Right renal cortex interstitium (tissue), 3 donors: ENCODE measurements around the gene TRIM26. TPM values are rescaled to one million over a fixed set of nuclear protein-coding genes. Genes with fewer than 3 reads are reported as not detected.
"Not testable (repeated sequence)": the region's sequence is repeated elsewhere in the genome, so short reads cannot be mapped to it uniquely, and the experiment has no call there.

Experiments used
- DNase-seq, 3 donors: peaks; one replicate each; pipeline ENCODE4 v3.0.0-alpha.2; 2013; ENCODE audit warnings: low read depth in 3 of 3, low spot score in 2 of 3
- polyA plus RNA-seq, 3 donors: library from polyadenylated mRNA; unstranded; fragments of 120-200 nt; gene quantifications; one replicate each; pipeline ENCODE4 v1.2.1, GENCODE V29; 2013; ENCODE audit not compliant: insufficient read length in 3 of 3

The TRIM26 gene
- polyA plus RNA-seq, 3 donors, result 33.3 to 36.5 (median 35.3) TPM

DNA sequence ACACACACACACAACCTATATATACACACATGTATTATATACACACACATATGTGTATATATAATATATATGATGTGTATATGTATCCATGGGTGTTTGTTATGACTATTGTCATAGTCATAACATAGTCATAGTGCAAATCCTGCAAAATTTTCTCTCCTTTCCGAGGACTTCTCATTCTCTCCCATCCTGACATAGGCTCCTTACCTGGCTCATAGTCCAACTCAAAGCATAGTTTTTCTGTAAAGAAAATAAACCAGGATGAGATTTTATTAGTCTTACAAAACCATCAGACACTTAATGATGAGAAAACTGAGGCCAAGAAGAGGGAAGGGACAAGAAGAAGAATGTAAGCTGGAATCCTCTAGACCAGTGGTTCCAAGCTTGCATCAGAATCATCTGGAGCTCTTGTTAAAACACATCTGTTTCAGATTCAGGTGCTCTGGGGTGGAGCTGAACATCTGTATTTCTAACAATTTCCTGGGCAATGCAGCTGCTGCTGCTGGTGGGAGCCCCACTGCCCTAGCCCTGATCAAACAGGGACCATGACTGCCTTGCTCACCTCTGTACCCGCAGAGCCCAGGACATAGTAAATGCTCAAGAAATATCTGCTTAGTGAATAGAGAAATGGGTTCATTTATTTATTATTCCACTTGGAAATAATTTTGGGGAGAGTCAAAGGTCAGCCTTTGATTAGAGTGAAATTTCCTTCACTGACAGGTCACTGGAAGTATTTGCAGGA lies 57.5 kb downstream of the TRIM26 start:
- no peak for DNase-seq

GRCh38 chr6:30154709-30155519 lies 58.3 kb downstream of the TRIM26 start:
- DNase-seq, result no peak

DNA sequence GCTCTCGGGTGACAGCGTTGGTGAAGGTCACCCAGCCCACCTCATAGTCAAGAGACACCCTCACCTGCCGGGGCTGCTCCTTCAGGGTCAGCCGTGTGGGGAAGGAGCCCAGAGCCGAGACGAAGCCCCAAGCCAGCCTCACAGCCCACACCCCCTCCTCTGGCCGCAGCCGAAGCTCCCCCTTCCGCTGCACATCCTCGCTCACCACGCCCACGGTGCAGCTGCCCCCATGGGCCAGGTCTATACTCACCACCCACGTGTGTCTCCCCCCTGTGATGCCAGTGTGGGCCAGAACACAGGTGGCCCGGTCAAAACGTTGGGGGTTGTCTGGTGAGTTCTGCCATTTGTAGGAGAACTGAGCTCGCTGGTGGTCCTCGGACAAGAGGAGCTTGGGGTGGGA lies 59.1 kb downstream of the TRIM26 start:
- DNase-seq, result no peak

GRCh38 chr6:30152910-30153610 lies 60.1 kb downstream of the TRIM26 start:
- no peak for DNase-seq

GRCh38 chr6:30152016-30152673 lies 61.1 kb downstream of the TRIM26 start:
- DNase-seq, result no peak

- no peak for DNase-seq
Measured at GRCh38 chr6:30151580-30151979, 61.6 kb downstream of the TRIM26 start.

DNA sequence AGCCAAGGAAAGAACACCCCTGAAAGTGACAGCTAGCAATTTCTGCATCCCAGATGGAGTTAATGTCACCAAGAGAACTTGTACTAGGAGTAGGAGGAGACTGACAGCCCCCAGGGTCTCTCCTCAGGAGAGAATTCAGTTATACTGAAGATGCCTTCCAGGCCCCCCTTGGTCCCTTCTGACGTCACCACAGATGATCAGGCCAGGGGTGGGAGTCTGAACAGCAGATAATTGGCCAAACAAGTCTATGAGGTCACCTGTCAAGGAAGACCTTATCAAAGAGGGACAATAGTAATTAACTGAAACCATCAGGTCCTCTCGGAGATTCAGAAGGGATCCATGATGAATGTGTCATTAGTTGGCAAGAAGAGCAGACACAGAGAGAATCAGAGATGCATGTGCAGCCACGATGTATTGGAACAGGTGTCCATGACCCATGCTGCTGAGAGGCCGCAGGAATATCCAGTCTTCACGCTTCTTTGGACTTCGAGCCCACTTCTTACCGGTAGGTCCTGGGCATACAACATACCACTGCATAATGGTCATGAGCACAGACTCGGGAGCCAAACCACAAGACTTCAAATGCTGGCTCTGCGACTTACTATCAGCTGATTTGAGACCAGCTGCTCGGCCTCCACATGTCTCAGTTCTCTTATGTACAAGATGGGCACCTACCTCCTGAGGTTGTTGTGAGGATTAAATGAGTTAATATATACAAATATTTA lies 62.4 kb downstream of the TRIM26 start:
- DNase-seq, result no peak

GRCh38 chr6:30149858-30150550 lies 63.2 kb downstream of the TRIM26 start:
- no peak for DNase-seq

- no peak for DNase-seq
Measured at GRCh38 chr6:30149234-30149633, 64.0 kb downstream of the TRIM26 start.

- DNase-seq, result no peak
Measured at GRCh38 chr6:30147096-30147495, 66.1 kb downstream of the TRIM26 start.

- DNase-seq, result no peak
Measured at GRCh38 chr6:30145818-30146217, 67.4 kb downstream of the TRIM26 start.

DNA sequence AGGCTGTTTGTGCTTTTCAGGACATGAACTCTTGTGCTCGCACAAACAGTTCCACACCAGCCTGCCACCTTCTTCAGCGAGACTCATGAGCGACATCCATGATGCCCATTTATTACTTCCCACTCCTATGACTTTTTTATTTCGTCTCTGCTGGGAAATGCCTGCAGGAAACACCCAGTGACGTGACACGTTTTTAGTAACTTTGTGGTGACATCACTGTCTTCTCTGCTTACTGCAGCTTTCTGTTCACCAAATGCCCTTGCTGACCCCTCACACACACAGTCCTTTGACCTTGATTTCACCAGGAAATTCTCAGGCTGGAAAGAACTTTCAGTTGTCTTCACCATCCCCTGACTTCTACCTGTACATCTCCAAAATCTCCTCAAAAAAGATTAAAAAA lies 68.4 kb downstream of the TRIM26 start:
- no peak for DNase-seq

- DNase-seq, result no peak
Measured at GRCh38 chr6:30143780-30144179, 69.4 kb downstream of the TRIM26 start.

DNA sequence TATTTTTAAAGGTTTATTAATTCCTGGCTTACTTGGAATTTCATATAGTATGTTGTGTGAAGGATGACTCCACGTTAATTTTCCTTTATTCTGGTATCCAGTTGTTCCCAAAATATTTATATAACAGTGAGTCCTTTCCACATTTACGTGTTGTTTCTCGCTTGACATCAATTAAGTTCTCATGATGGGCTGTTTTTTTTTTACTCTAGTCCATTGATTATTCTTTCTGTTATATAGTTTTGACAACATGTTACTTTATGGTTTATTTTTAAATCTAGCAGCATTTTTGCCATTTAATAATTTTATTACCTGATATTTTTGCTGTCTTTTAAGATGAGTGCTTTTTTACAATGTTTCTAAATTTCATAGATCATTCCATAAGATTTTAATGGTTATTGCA lies 70.5 kb downstream of the TRIM26 start:
- DNase-seq, result no peak

- DNase-seq, result not testable (repeated sequence)
Measured at GRCh38 chr6:30140240-30140639, 73.0 kb downstream of the TRIM26 start.

- DNase-seq, result no peak
Measured at GRCh38 chr6:30136570-30137286, 76.5 kb downstream of the TRIM26 start.

GRCh38 chr6:30135757-30136156 lies 77.4 kb downstream of the TRIM26 start, which contains the start of gene TRIM40:
TSS of gene TRIM40 (plus strand) at chr6:30136140. CDS start at chr6:30137037, 897 bp downstream.
- no peak for DNase-seq

- no peak for DNase-seq
Measured at GRCh38 chr6:30135147-30135546, 78.1 kb downstream of the TRIM26 start.
